ENCODE results near the gene DUOXA1.

DNA sequence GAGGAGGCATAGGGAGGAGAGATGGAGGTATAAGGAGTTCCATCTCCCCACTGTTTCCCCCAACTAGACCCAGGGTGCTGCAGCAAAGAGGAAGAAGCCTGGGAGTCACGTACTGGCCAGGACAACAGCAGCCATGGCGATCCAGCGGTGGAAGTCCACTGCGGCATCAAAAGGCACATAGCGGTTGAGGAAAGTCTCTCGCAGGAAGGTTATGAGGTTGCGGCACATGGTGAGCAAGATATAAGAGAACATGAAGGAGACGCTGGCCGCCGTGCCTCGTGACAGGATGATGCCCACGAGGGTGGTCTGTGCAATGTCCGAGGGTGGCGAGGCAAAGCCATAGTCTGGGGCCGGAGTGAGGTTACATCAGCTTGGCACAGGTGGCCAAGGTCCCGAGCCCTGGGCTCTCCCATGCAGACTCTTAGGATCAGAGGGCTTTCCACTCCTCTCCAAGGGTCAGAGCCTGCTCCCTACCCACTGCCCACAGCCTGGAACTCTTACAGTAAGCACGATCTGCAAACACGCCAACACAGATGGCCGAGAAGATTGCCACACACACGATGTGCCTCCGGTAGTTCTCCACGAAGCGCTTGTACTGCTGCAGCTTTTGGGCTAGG lies 30.0 kb downstream of the DUOXA1 start:
- TF ChIP-seq, protein P1, sequence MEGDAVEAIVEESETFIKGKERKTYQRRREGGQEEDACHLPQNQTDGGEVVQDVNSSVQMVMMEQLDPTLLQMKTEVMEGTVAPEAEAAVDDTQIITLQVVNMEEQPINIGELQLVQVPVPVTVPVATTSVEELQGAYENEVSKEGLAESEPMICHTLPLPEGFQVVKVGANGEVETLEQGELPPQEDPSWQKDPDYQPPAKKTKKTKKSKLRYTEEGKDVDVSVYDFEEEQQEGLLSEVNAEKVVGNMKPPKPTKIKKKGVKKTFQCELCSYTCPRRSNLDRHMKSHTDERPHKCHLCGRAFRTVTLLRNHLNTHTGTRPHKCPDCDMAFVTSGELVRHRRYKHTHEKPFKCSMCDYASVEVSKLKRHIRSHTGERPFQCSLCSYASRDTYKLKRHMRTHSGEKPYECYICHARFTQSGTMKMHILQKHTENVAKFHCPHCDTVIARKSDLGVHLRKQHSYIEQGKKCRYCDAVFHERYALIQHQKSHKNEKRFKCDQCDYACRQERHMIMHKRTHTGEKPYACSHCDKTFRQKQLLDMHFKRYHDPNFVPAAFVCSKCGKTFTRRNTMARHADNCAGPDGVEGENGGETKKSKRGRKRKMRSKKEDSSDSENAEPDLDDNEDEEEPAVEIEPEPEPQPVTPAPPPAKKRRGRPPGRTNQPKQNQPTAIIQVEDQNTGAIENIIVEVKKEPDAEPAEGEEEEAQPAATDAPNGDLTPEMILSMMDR (conservative IDR thresholded peaks at IDR 0.05 in 1 of 2, IDR thresholded peaks at IDR 0.05 in 1 of 2; ENCODE audit: low read depth in 1 of 2, low read length in 2 of 2) = no peak
- no peak for TF ChIP-seq EZH2 (IDR thresholded peaks at IDR 0.05; ENCODE audit: low read length, missing control alignments)
